ENCODE measurements around the gene SEC11C.

Gene SEC11C

GRCh38 chr18:59156316-59156715 lies 16.6 kb downstream of the SEC11C start:
- no peaks in the 10 kb centered on the region for H3K36me3 ChIP-seq (ENCODE audit: control insufficient read depth, insufficient read depth, low read length)
- H3K27me3 ChIP-seq (ENCODE audit: control insufficient read depth, insufficient read depth, low read length), result no peaks in the 10 kb centered on the region
- H3K4me1 ChIP-seq, result no peaks in the 10 kb centered on the region
- H3K9ac ChIP-seq, result no peak overlapping the region
- no peak overlapping the region for H3K4me2 ChIP-seq (ENCODE audit: low read length)
- H3K4me3 ChIP-seq (ENCODE audit: low read depth, low read length), result no peak overlapping the region
- TF ChIP-seq CTCF (IDR thresholded peaks at IDR 0.05), result no peak
- H2AFZ ChIP-seq, result no peak overlapping the region
- H3K27ac ChIP-seq, result no peak overlapping the region
- H3K9me3 ChIP-seq (ENCODE audit: control insufficient read depth, low read length), result no peaks in the 10 kb centered on the region
- H3K79me2 ChIP-seq, result no peaks in the 10 kb centered on the region

GRCh38 chr18:59159265-59159664 lies 19.6 kb downstream of the SEC11C start:
- no peaks in the 10 kb centered on the region for H3K4me1 ChIP-seq
- no peaks in the 10 kb centered on the region for H3K9me3 ChIP-seq (ENCODE audit: control insufficient read depth, low read length)
- no peak overlapping the region for H3K4me3 ChIP-seq (ENCODE audit: low read depth, low read length)
- no peak overlapping the region for H3K9ac ChIP-seq
- H3K4me2 ChIP-seq (ENCODE audit: low read length), result no peak overlapping the region
- no peaks in the 10 kb centered on the region for H3K27me3 ChIP-seq (ENCODE audit: control insufficient read depth, insufficient read depth, low read length)
- no peak overlapping the region for H2AFZ ChIP-seq
- no peaks in the 10 kb centered on the region for H3K79me2 ChIP-seq
- H3K36me3 ChIP-seq (ENCODE audit: control insufficient read depth, insufficient read depth, low read length), result no peaks in the 10 kb centered on the region
- TF ChIP-seq CTCF (IDR thresholded peaks at IDR 0.05), result no peak
- H3K27ac ChIP-seq, result no peak overlapping the region

- Histone ChIP-seq H3K36me3 (ENCODE audit: control insufficient read depth, insufficient read depth, low read length) (no peaks in the 10 kb centered on the region), H3K4me3 (ENCODE audit: low read depth, low read length) (no peak overlapping the region), H3K79me2 (no peaks in the 10 kb centered on the region), H3K9ac (no peak overlapping the region), H3K9me3 (ENCODE audit: control insufficient read depth, low read length) (no peaks in the 10 kb centered on the region), H2AFZ (no peak overlapping the region), H3K4me1 (no peaks in the 10 kb centered on the region), H3K4me2 (ENCODE audit: low read length) (no peak overlapping the region), H3K27me3 (ENCODE audit: control insufficient read depth, insufficient read depth, low read length) (no peaks in the 10 kb centered on the region), H3K27ac (no peak overlapping the region)
- no peak for TF ChIP-seq CTCF (IDR thresholded peaks at IDR 0.05)
These were observed 20.3 kb downstream of the SEC11C start for GRCh38 chr18:59159986-59160385.

GRCh38 chr18:59172664-59173249 lies 33.1 kb downstream of the SEC11C start:
- no peaks in the 10 kb centered on the region for H3K4me1 ChIP-seq
- no peaks in the 10 kb centered on the region for H3K9me3 ChIP-seq (ENCODE audit: control insufficient read depth, low read length)
- no peak for TF ChIP-seq CTCF (IDR thresholded peaks at IDR 0.05)
- no peaks in the 10 kb centered on the region for H3K36me3 ChIP-seq (ENCODE audit: control insufficient read depth, insufficient read depth, low read length)
- H3K79me2 ChIP-seq, result no peaks in the 10 kb centered on the region
- H3K27ac ChIP-seq, result no peak overlapping the region
- H2AFZ ChIP-seq, result no peak overlapping the region
- no peaks in the 10 kb centered on the region for H3K27me3 ChIP-seq (ENCODE audit: control insufficient read depth, insufficient read depth, low read length)
- H3K9ac ChIP-seq, result no peak overlapping the region
- H3K4me3 ChIP-seq (ENCODE audit: low read depth, low read length), result no peak overlapping the region
- no peak overlapping the region for H3K4me2 ChIP-seq (ENCODE audit: low read length)

- Histone ChIP-seq H3K4me2 (ENCODE audit: low read length) (no peak overlapping the region), H3K36me3 (ENCODE audit: control insufficient read depth, insufficient read depth, low read length) (no peaks in the 10 kb centered on the region), H3K27me3 (ENCODE audit: control insufficient read depth, insufficient read depth, low read length) (no peaks in the 10 kb centered on the region), H3K4me3 (ENCODE audit: low read depth, low read length) (no peak overlapping the region), H3K9ac (no peak overlapping the region), H3K4me1 (no peaks in the 10 kb centered on the region), H3K27ac (no peak overlapping the region), H3K79me2 (no peaks in the 10 kb centered on the region), H2AFZ (no peak overlapping the region), H3K9me3 (ENCODE audit: control insufficient read depth, low read length) (no peaks in the 10 kb centered on the region)
- TF ChIP-seq CTCF (IDR thresholded peaks at IDR 0.05), result no peak
These were observed 37.8 kb downstream of the SEC11C start for GRCh38 chr18:59177485-59177884.

Measured in parathyroid adenoma (tissue), 2 donors.